Kidney (tissue), 14 donors: ENCODE measurements around the gene TOP2A. TPM values are rescaled to one million over a fixed set of nuclear protein-coding genes. Genes with fewer than 3 reads are reported as not detected.

Source experiments
- DNase-seq, 5 donors: peaks; one replicate each; pipeline ENCODE4 v3.0.0-alpha.2; 2013 to 2020
- FAIRE-seq: peaks from 2 replicates; lab custom pipeline; 2012; peaks lifted over from hg19 to GRCh38; lab: Jason Lieb, UNC
- H3K27ac ChIP-seq, 2 donors: one replicate each; pipeline ENCODE4 v1.7.0; 2013; ENCODE audit warnings: low read depth in 2 of 2, low read length in 2 of 2, inconsistent platforms in 1 of 2
- H3K27me3 ChIP-seq: one replicate; pipeline ENCODE4 v1.7.1; 2013; ENCODE audit warnings: low read length, inconsistent platforms; ENCODE audit not compliant: control insufficient read depth, insufficient read depth
- H3K36me3 ChIP-seq, 3 donors: one replicate each; pipeline versions ENCODE4 v1.7.0 to v1.7.1; 2013; ENCODE audit warnings: low read length in 3 of 3, control low read depth in 1 of 3, inconsistent platforms in 1 of 3; ENCODE audit not compliant: insufficient read depth in 3 of 3, control insufficient read depth in 2 of 3
- H3K4me1 ChIP-seq, 3 donors: one replicate each; pipeline versions ENCODE4 v1.7.0 to v1.7.1; 2013; ENCODE audit warnings: low read length in 3 of 3, inconsistent platforms in 1 of 3, low read depth in 1 of 3; ENCODE audit not compliant: control insufficient read depth in 2 of 3, insufficient read depth in 2 of 3
- H3K4me3 ChIP-seq, 3 donors: one replicate each; pipeline versions ENCODE4 v1.7.0 to v1.8.1; 2013; ENCODE audit warnings: low read length in 3 of 3, control low read depth in 1 of 3, inconsistent platforms in 1 of 3
- H3K9ac ChIP-seq, 3 donors: one replicate each; pipeline versions ENCODE4 v1.7.0 to v1.7.1; 2013; ENCODE audit warnings: low read length in 3 of 3, control low read depth in 1 of 3, inconsistent platforms in 1 of 3
- H3K9me3 ChIP-seq, 3 donors: one replicate each; pipeline versions ENCODE4 v1.7.0 to v1.7.1; 2013; ENCODE audit warnings: low read length in 3 of 3, control low read depth in 1 of 3, inconsistent platforms in 1 of 3; ENCODE audit not compliant: control insufficient read depth in 2 of 3, insufficient read depth in 1 of 3
- intact Hi-C: fragments of 100-400 bp; cut with DNase I; formaldehyde crosslinking; loops from one replicate; pipeline ENCODE4 v1.11.1; 2022
- polyA plus RNA-seq: library from polyadenylated mRNA; stranded (reverse); fragments of 350-450 nt; fragmentation: Illumina TruSeq; extraction: RNeasy Lipid Tissue Mini Kit (QIAGEN cat#74804); gene quantifications from one replicate; pipeline ENCODE4 v1.2.3, GENCODE V29; 2014; ENCODE audit warnings: low read depth, low replicate concordance; ENCODE audit not compliant: insufficient read depth
- total RNA-seq: library from RNA; stranded (reverse); fragmentation: NEBNext Ultra II Directional; extraction: Animal tissue kit (Norgen Biotek cat#: 25700); gene quantifications from one replicate; pipeline ENCODE4 v1.2.1, GENCODE V29; 2021
- TF ChIP-seq, protein P1 (sequence below): IDR thresholded peaks from 3 replicates; pipeline ENCODE4 v1.5.1; 2012; ENCODE audit warnings: mild to moderate bottlenecking, moderate library complexity, borderline replicate concordance; ENCODE audit not compliant: insufficient read depth; ENCODE audit errors: extremely low read depth
- donor health status: control.
- donor health status: control.
- donor health status: control.
- donor health status: control.
- donor health status: control.
- donor health status: DM: yes; HTN: yes; CAD: no.
- donor health status: Normal renal cell carcinoma (clear cell type).

The TOP2A gene
- total and polyA plus RNA-seq, 2 donors from 2014 or later: 0.82 to 2.7 TPM

DNA sequence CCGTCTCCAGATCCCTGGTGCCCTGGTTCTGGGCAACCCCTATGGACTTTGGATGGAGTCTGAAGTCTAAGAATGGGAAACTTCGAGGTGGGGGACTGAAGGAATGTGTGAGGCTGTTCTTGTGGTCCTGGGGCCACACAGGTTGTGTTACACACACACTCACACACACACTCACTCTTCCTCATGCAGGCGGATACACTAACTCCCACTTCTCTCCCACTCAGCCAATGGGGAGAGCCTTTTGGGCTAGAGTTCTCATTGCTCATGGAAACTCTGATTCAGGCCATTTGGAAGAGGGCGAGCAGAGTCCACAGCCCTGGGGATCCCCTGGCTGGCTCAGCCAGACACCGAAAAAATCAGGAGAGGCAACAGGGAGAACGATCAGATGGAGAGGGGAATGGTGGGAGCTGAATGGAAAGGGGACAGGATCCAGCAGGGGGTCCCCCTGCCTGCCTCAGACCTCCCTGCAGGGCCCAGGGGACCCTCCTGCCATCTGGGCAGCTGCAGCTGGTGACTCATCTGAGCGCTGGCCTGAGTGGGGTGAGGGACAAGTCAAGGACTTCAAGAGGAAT lies 34.6 kb upstream of the TOP2A start:
- Histone ChIP-seq H3K9ac (no peak overlapping the region), H3K36me3 (peaks cover 0 to 50% (median 19%) of the 10 kb centered on the region in 3 donors), H3K9me3 (no peaks in the 10 kb centered on the region), H3K27ac (peak overlapping the region; percentile 71 to 79), H3K27me3 (no peaks in the 10 kb centered on the region), H3K4me1 (peaks cover 3 to 62% (median 42%) of the 10 kb centered on the region in 3 donors), H3K4me3 (no peak overlapping the region)
- TF ChIP-seq, protein P1, sequence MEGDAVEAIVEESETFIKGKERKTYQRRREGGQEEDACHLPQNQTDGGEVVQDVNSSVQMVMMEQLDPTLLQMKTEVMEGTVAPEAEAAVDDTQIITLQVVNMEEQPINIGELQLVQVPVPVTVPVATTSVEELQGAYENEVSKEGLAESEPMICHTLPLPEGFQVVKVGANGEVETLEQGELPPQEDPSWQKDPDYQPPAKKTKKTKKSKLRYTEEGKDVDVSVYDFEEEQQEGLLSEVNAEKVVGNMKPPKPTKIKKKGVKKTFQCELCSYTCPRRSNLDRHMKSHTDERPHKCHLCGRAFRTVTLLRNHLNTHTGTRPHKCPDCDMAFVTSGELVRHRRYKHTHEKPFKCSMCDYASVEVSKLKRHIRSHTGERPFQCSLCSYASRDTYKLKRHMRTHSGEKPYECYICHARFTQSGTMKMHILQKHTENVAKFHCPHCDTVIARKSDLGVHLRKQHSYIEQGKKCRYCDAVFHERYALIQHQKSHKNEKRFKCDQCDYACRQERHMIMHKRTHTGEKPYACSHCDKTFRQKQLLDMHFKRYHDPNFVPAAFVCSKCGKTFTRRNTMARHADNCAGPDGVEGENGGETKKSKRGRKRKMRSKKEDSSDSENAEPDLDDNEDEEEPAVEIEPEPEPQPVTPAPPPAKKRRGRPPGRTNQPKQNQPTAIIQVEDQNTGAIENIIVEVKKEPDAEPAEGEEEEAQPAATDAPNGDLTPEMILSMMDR: no peak
- no peak for FAIRE-seq
- DNase-seq: peak in 4 of 5 donors; percentile 31 to 65 (median 50)
- intact Hi-C loops: no loop called here

DNA sequence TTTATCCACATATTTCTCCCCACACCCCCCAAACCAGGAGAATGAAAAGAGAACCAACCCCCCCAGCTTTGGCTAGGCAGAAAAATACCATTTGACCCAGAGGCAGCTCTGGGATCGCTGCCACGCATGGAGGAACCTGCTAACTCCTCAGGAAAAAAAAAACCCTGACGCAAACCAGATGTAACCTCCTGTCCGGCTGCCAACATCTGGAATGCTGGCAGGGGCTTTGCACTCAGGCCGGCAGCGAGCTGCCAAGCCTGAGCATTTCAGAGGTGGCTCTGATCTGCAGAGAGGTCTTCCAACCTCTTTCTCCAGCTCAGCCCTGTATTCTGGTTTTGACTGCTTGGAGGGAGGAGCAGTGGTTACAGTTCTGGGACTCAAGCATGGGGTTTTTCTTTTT lies 33.7 kb upstream of the TOP2A start:
- DNase-seq (peak in 4 of 5 donors; percentile 38 to 80 (median 62)), FAIRE-seq (no peak)
- H3K9ac ChIP-seq: no peak overlapping the region
- H3K4me1 ChIP-seq: peaks cover 3 to 62% (median 40%) of the 10 kb centered on the region in 3 donors
- H3K27ac ChIP-seq: peak overlapping the region; percentile 35 to 85
- TF ChIP-seq, protein P1: no peak
- H3K27me3 ChIP-seq: no peaks in the 10 kb centered on the region
- no peaks in the 10 kb centered on the region for H3K9me3 ChIP-seq
- intact Hi-C loops: no loop called here
- H3K4me3 ChIP-seq: no peak overlapping the region
- H3K36me3 ChIP-seq: peaks cover 0 to 47% (median 14%) of the 10 kb centered on the region in 3 donors

DNA sequence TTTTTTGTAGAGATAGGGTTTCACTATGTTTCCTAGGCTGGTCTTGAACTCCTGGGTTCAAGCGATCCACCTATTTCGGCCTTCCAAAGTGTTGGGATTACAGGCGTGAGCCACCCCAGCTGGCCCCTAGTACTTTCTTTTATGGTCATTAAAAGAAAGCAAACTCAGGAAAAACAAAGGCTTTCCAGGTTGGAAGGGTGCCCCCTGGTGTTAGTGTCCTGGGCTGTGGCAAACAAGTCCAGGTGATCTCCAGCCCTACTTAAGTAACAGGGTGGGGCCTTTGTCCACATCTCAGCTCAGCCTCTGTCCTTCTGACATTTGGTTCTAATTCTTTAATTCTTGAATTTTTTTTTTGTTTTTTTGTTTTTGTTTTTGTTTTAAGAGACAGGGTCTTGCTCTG lies 32.5 kb upstream of the TOP2A start:
- H3K4me1 ChIP-seq: peaks cover 3 to 57% (median 34%) of the 10 kb centered on the region in 3 donors
- peak overlapping the region in 1 of 3 donors; percentile 34 for H3K9ac ChIP-seq
- FAIRE-seq (no peak), DNase-seq (no peak)
- H3K36me3 ChIP-seq: peaks cover 0 to 39% (median 8%) of the 10 kb centered on the region in 3 donors
- peak overlapping the region in 1 of 3 donors; percentile 30 for H3K4me3 ChIP-seq
- H3K27ac ChIP-seq: peak overlapping the region; percentile 13 to 85
- intact Hi-C loops: no loop called here
- TF ChIP-seq, protein P1: peak; percentile 31
- H3K9me3 ChIP-seq: no peaks in the 10 kb centered on the region
- H3K27me3 ChIP-seq: no peaks in the 10 kb centered on the region
